ENCODE results near the gene NAA25.

The NAA25 gene

DNA sequence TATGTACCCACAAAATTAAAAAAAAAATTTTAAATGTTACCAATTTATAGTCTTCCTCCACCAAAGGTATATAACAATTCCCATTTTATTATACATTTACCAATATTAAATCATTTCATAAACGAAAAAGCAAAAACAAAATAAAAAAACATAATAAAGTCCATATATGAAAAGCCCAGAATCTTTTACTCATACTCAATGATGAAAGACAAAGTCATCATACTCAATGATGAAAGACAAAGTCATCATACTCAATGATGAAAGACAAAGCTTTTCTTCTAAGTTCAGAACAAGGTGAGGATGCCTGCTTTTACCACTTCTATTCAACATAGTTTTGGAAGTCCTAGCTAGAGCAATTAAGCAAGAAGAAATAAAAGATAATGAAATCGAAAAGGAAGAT, 123.8 kb downstream of the NAA25 start:
- no peak overlapping the region for H3K18ac ChIP-seq (ENCODE audit: low read depth in 1 of 2, low read length in 2 of 2)
- 93% methylated on average over 1 of the region's 2 CpGs for WGBS
- no peak overlapping the region for H4K91ac ChIP-seq (ENCODE audit: low read length)
- DNase-seq = no peak
- no peak overlapping the region for H3K23ac ChIP-seq (ENCODE audit: low read length in 2 of 2)
- no peak overlapping the region for H2BK15ac ChIP-seq (ENCODE audit: low read depth, poor library complexity, severe bottlenecking)
- no peak overlapping the region for H2AFZ ChIP-seq (ENCODE audit: low read depth, low read length)
- no peaks in the 10 kb centered on the region for H3K9me3 ChIP-seq (ENCODE audit: control insufficient read depth, low read length)
- no peak overlapping the region for H2BK12ac ChIP-seq (ENCODE audit: low read length in 2 of 2)
- no peaks in the 10 kb centered on the region for H3K4me1 ChIP-seq (ENCODE audit: control insufficient read depth, insufficient read depth, low read depth, low read length)
- no peaks in the 10 kb centered on the region for H3K79me1 ChIP-seq (replicated peaks; ENCODE audit: low read length, poor library complexity, severe bottlenecking)
- no peaks in the 10 kb centered on the region for H3K27me3 ChIP-seq (ENCODE audit: control insufficient read depth in 1 of 2, insufficient read depth in 1 of 2, low read length in 2 of 2)
- no peak overlapping the region for H3K27ac ChIP-seq (ENCODE audit: low read length, poor library complexity, severe bottlenecking)
- H2BK5ac ChIP-seq (ENCODE audit: low read depth, low read length, poor library complexity, severe bottlenecking) = no peak overlapping the region
- no peak overlapping the region for H2AK5ac ChIP-seq (ENCODE audit: low read length, severe bottlenecking)
- no peak overlapping the region for H3K9ac ChIP-seq (ENCODE audit: low read length)
- no peak overlapping the region for H3K4me2 ChIP-seq (ENCODE audit: low read length, poor library complexity, severe bottlenecking)
- H3K4me3 ChIP-seq (ENCODE audit: insufficient read depth in 1 of 2, low read depth in 1 of 2, low read length in 2 of 2) = no peak overlapping the region
- no peak overlapping the region for H3K4ac ChIP-seq (ENCODE audit: low read depth in 1 of 2, low read length in 2 of 2)
- H3K14ac ChIP-seq (ENCODE audit: low read length in 2 of 2) = no peak overlapping the region
- no peak overlapping the region for H4K8ac ChIP-seq (ENCODE audit: low read length)
- peaks cover 0 to 5% of the 10 kb centered on the region in 2 experiments for H3K36me3 ChIP-seq (ENCODE audit: control insufficient read depth in 1 of 2, insufficient read depth in 2 of 2, low read depth in 1 of 2, low read length in 2 of 2)
- no peak overlapping the region for H2BK120ac ChIP-seq (ENCODE audit: low read depth, low read length)

DNA sequence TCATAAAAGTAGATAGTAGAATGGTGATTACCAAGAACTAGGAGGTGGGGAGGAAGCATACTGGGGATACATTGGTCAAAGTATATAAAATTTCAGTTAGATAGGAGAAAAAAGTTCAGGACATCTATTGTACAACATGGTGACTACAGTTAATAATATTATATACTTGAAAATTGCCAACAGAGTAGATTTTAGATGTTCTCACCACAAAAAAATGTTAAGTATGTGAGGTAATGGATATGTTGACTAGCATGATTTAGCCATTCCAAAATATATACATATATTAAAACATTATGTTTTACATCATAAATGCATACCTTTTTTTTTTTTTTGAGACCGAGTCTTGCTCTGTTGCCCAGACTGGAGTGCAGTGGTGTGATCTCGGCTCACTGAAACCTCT, 126.6 kb downstream of the NAA25 start:
- Histone ChIP-seq H3K4ac (ENCODE audit: low read depth in 1 of 2, low read length in 2 of 2) (no peak overlapping the region), H2BK120ac (ENCODE audit: low read depth, low read length) (no peak overlapping the region), H2AK5ac (ENCODE audit: low read length, severe bottlenecking) (no peak overlapping the region), H3K4me2 (ENCODE audit: low read length, poor library complexity, severe bottlenecking) (no peak overlapping the region), H3K36me3 (ENCODE audit: control insufficient read depth in 1 of 2, insufficient read depth in 2 of 2, low read depth in 1 of 2, low read length in 2 of 2) (no peaks in the 10 kb centered on the region), H2BK5ac (ENCODE audit: low read depth, low read length, poor library complexity, severe bottlenecking) (no peak overlapping the region), H3K23ac (ENCODE audit: low read length in 2 of 2) (no peak overlapping the region), H3K4me3 (ENCODE audit: insufficient read depth in 1 of 2, low read depth in 1 of 2, low read length in 2 of 2) (no peak overlapping the region), H3K27ac (ENCODE audit: low read length, poor library complexity, severe bottlenecking) (no peak overlapping the region), H3K9ac (ENCODE audit: low read length) (no peak overlapping the region), H3K27me3 (ENCODE audit: control insufficient read depth in 1 of 2, insufficient read depth in 1 of 2, low read length in 2 of 2) (no peaks in the 10 kb centered on the region), H3K14ac (ENCODE audit: low read length in 2 of 2) (no peak overlapping the region), H2AFZ (ENCODE audit: low read depth, low read length) (no peak overlapping the region), H4K91ac (ENCODE audit: low read length) (no peak overlapping the region), H3K79me1 (replicated peaks; ENCODE audit: low read length, poor library complexity, severe bottlenecking) (no peaks in the 10 kb centered on the region), H2BK12ac (ENCODE audit: low read length in 2 of 2) (no peak overlapping the region), H2BK15ac (ENCODE audit: low read depth, poor library complexity, severe bottlenecking) (no peak overlapping the region), H3K9me3 (ENCODE audit: control insufficient read depth, low read length) (peaks cover 3% of the 10 kb centered on the region), H3K18ac (ENCODE audit: low read depth in 1 of 2, low read length in 2 of 2) (no peak overlapping the region), H4K8ac (ENCODE audit: low read length) (no peak overlapping the region), H3K4me1 (ENCODE audit: control insufficient read depth, insufficient read depth, low read depth, low read length) (no peaks in the 10 kb centered on the region)
- DNase-seq = no peak
- 73% methylated on average over 2 of the region's 2 CpGs for WGBS

DNA sequence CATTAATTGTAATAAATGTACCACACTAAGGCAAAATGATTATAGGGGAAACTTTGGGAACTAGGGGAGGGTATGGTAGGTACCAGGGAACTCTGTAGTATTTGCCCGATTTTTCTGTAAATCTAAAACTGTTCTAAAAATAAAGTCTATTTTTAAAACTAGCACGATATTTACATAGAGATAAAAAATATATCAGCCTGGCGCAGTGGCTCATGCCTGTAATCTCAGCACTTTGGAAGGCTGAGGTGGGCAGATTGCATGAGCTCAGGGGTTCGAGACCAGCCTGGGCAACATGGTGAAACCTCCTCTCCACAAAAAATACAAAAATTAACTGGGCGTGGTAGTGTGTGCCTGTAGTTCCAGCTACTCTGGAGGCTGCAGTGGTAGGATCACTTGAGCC, 128.0 kb downstream of the NAA25 start:
- H3K4me3 ChIP-seq (ENCODE audit: insufficient read depth in 1 of 2, low read depth in 1 of 2, low read length in 2 of 2) = no peak overlapping the region
- H2BK5ac ChIP-seq (ENCODE audit: low read depth, low read length, poor library complexity, severe bottlenecking) = no peak overlapping the region
- H3K27ac ChIP-seq (ENCODE audit: low read length, poor library complexity, severe bottlenecking) = no peak overlapping the region
- H3K4ac ChIP-seq (ENCODE audit: low read depth in 1 of 2, low read length in 2 of 2) = no peak overlapping the region
- no peak overlapping the region for H3K14ac ChIP-seq (ENCODE audit: low read length in 2 of 2)
- H3K4me1 ChIP-seq (ENCODE audit: control insufficient read depth, insufficient read depth, low read depth, low read length) = no peaks in the 10 kb centered on the region
- H3K27me3 ChIP-seq (ENCODE audit: control insufficient read depth in 1 of 2, insufficient read depth in 1 of 2, low read length in 2 of 2) = no peaks in the 10 kb centered on the region
- H3K23ac ChIP-seq (ENCODE audit: low read length in 2 of 2) = no peak overlapping the region
- peaks cover 3% of the 10 kb centered on the region for H3K9me3 ChIP-seq (ENCODE audit: control insufficient read depth, low read length)
- H4K8ac ChIP-seq (ENCODE audit: low read length) = no peak overlapping the region
- DNase-seq = no peak
- H3K4me2 ChIP-seq (ENCODE audit: low read length, poor library complexity, severe bottlenecking) = no peak overlapping the region
- no peak overlapping the region for H3K9ac ChIP-seq (ENCODE audit: low read length)
- H2BK12ac ChIP-seq (ENCODE audit: low read length in 2 of 2) = no peak overlapping the region
- 100% methylated on average over 2 of the region's 5 CpGs for WGBS
- H2BK120ac ChIP-seq (ENCODE audit: low read depth, low read length) = no peak overlapping the region
- H3K36me3 ChIP-seq (ENCODE audit: control insufficient read depth in 1 of 2, insufficient read depth in 2 of 2, low read depth in 1 of 2, low read length in 2 of 2) = no peaks in the 10 kb centered on the region
- H3K79me1 ChIP-seq (replicated peaks; ENCODE audit: low read length, poor library complexity, severe bottlenecking) = no peaks in the 10 kb centered on the region
- H2AFZ ChIP-seq (ENCODE audit: low read depth, low read length) = no peak overlapping the region
- no peak overlapping the region for H3K18ac ChIP-seq (ENCODE audit: low read depth in 1 of 2, low read length in 2 of 2)
- no peak overlapping the region for H2BK15ac ChIP-seq (ENCODE audit: low read depth, poor library complexity, severe bottlenecking)
- no peak overlapping the region for H4K91ac ChIP-seq (ENCODE audit: low read length)
- H2AK5ac ChIP-seq (ENCODE audit: low read length, severe bottlenecking) = no peak overlapping the region

DNA sequence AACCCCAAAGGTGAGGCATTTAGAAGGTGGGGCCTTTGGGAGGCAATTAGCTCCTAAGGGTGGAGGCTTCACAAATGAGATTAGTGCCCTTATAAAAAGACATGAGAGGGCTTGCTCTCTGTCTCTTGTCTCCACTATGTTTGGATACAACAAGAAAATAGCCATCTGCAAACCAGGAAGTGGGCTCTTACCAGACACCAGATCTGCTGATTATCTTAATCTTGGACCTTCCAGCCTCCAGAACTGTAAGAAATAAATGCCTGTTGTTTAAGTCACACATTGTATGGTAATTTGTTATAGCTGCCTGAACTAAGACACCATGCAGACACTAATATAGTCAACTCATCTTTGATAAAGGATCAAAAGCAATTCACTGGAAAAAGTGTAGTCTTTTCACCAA, 130.0 kb downstream of the NAA25 start:
- no peaks in the 10 kb centered on the region for H3K79me1 ChIP-seq (replicated peaks; ENCODE audit: low read length, poor library complexity, severe bottlenecking)
- no peaks in the 10 kb centered on the region for H3K4me1 ChIP-seq (ENCODE audit: control insufficient read depth, insufficient read depth, low read depth, low read length)
- no peak overlapping the region for H2BK15ac ChIP-seq (ENCODE audit: low read depth, poor library complexity, severe bottlenecking)
- H3K4me2 ChIP-seq (ENCODE audit: low read length, poor library complexity, severe bottlenecking) = no peak overlapping the region
- no peaks in the 10 kb centered on the region for H3K36me3 ChIP-seq (ENCODE audit: control insufficient read depth in 1 of 2, insufficient read depth in 2 of 2, low read depth in 1 of 2, low read length in 2 of 2)
- no peak overlapping the region for H4K91ac ChIP-seq (ENCODE audit: low read length)
- no peak overlapping the region for H2BK12ac ChIP-seq (ENCODE audit: low read length in 2 of 2)
- no peak overlapping the region for H2BK120ac ChIP-seq (ENCODE audit: low read depth, low read length)
- H3K27ac ChIP-seq (ENCODE audit: low read length, poor library complexity, severe bottlenecking) = no peak overlapping the region
- H2BK5ac ChIP-seq (ENCODE audit: low read depth, low read length, poor library complexity, severe bottlenecking) = no peak overlapping the region
- H3K18ac ChIP-seq (ENCODE audit: low read depth in 1 of 2, low read length in 2 of 2) = no peak overlapping the region
- DNase-seq = no peak
- H3K9ac ChIP-seq (ENCODE audit: low read length) = no peak overlapping the region
- H3K14ac ChIP-seq (ENCODE audit: low read length in 2 of 2) = no peak overlapping the region
- H3K4ac ChIP-seq (ENCODE audit: low read depth in 1 of 2, low read length in 2 of 2) = no peak overlapping the region
- no peak overlapping the region for H2AFZ ChIP-seq (ENCODE audit: low read depth, low read length)
- no peak overlapping the region for H2AK5ac ChIP-seq (ENCODE audit: low read length, severe bottlenecking)
- H3K4me3 ChIP-seq (ENCODE audit: insufficient read depth in 1 of 2, low read depth in 1 of 2, low read length in 2 of 2) = no peak overlapping the region
- no peak overlapping the region for H4K8ac ChIP-seq (ENCODE audit: low read length)
- H3K23ac ChIP-seq (ENCODE audit: low read length in 2 of 2) = no peak overlapping the region
- no peaks in the 10 kb centered on the region for H3K27me3 ChIP-seq (ENCODE audit: control insufficient read depth in 1 of 2, insufficient read depth in 1 of 2, low read length in 2 of 2)
- H3K9me3 ChIP-seq (ENCODE audit: control insufficient read depth, low read length) = peaks cover 3% of the 10 kb centered on the region

All from mesenchymal stem cell (in vitro differentiated cells and primary cell).